Effector memory CD8-positive, alpha-beta T cell (primary cell): ENCODE measurements around the gene CD164L2.
A peak's percentile ranks its signal among the peaks of the same experiment; 100 is the strongest.

Source experiments
- ATAC-seq: fragments of 150-1000 bp; cut with Tn5 transposase; replicated peaks from 2 replicates; pipeline ENCODE4 v1.10.0; 2021; ENCODE audit warnings: mild to moderate bottlenecking, moderate library complexity
- DNase-seq, 3 experiments: peaks; one replicate each; pipeline ENCODE4 v3.0.0; 2021
- H3K27ac Mint-ChIP-seq, 2 donors: one replicate each; pipeline ENCODE4 v1.8.0; 2022; ENCODE audit warnings: mild to moderate bottlenecking in 2 of 2, mixed read lengths in 2 of 2, moderate library complexity in 2 of 2
- H3K27me3 Mint-ChIP-seq, 2 donors: one replicate each; pipeline ENCODE4 v1.8.0; 2022; ENCODE audit warnings: mixed read lengths in 2 of 2
- H3K36me3 Mint-ChIP-seq: one replicate; pipeline ENCODE4 v1.8.0; 2022; ENCODE audit warnings: mild to moderate bottlenecking, moderate library complexity, mixed read lengths; ENCODE audit not compliant: insufficient read depth
- H3K4me1 Mint-ChIP-seq, 2 donors: one replicate each; pipeline ENCODE4 v1.8.0; 2022; ENCODE audit warnings: low read depth in 2 of 2, mixed read lengths in 2 of 2
- H3K4me3 Mint-ChIP-seq, 2 donors: one replicate each; pipeline ENCODE4 v1.8.0; 2022; ENCODE audit warnings: mild to moderate bottlenecking in 2 of 2, mixed read lengths in 2 of 2, moderate library complexity in 2 of 2
- H3K9me3 Mint-ChIP-seq, 2 donors: one replicate each; pipeline ENCODE4 v1.8.0; 2022; ENCODE audit warnings: mixed read lengths in 2 of 2

CD164L2 gene

GRCh38 chr1:27336756-27337155, 46.4 kb downstream of the CD164L2 start:
- peaks cover 38 to 40% of the 10 kb centered on the region in 2 donors for H3K4me1 Mint-ChIP-seq
- H3K36me3 Mint-ChIP-seq: peaks cover 17% of the 10 kb centered on the region
- peak overlapping the region; percentile 15 to 54 for H3K27ac Mint-ChIP-seq
- ATAC-seq (no peak), DNase-seq (no peak)
- no peaks in the 10 kb centered on the region for H3K27me3 Mint-ChIP-seq
- H3K9me3 Mint-ChIP-seq: no peaks in the 10 kb centered on the region
- no peak overlapping the region for H3K4me3 Mint-ChIP-seq

- Mint-ChIP-seq H3K4me1 (peaks cover 29 to 34% of the 10 kb centered on the region in 2 donors), H3K36me3 (peaks cover 18% of the 10 kb centered on the region), H3K4me3 (no peak overlapping the region), H3K9me3 (no peaks in the 10 kb centered on the region), H3K27ac (peak overlapping the region in 1 of 2 donors; percentile 57), H3K27me3 (no peaks in the 10 kb centered on the region)
- ATAC-seq: no peak
- no peak for DNase-seq
These were observed 47.4 kb downstream of the CD164L2 start for GRCh38 chr1:27335506-27336422.

- Mint-ChIP-seq H3K4me3 (no peak overlapping the region), H3K27ac (no peak overlapping the region), H3K9me3 (no peaks in the 10 kb centered on the region), H3K4me1 (peaks cover 17 to 30% of the 10 kb centered on the region in 2 donors), H3K27me3 (no peaks in the 10 kb centered on the region), H3K36me3 (peaks cover 23% of the 10 kb centered on the region)
- no peak for DNase-seq
- ATAC-seq: no peak
These were observed 49.3 kb downstream of the CD164L2 start for GRCh38 chr1:27333717-27334279.

GRCh38 chr1:27332536-27333281, 50.4 kb downstream of the CD164L2 start:
- Mint-ChIP-seq H3K4me3 (peak overlapping the region in 1 of 2 donors; percentile 17), H3K36me3 (peaks cover 25% of the 10 kb centered on the region), H3K27me3 (no peaks in the 10 kb centered on the region), H3K9me3 (no peaks in the 10 kb centered on the region), H3K4me1 (peaks cover 24 to 39% of the 10 kb centered on the region in 2 donors), H3K27ac (peak overlapping the region; percentile 54 to 74)
- DNase-seq (peak; percentile 56 to 62 (median 59)), ATAC-seq (peak; percentile 93)

GRCh38 chr1:27331922-27332321, 51.2 kb downstream of the CD164L2 start:
- Mint-ChIP-seq H3K4me3 (no peak overlapping the region), H3K36me3 (peaks cover 24% of the 10 kb centered on the region)

GRCh38 chr1:27331426-27331825, 51.7 kb downstream of the CD164L2 start:
- H3K9me3 Mint-ChIP-seq: no peaks in the 10 kb centered on the region
- H3K27ac Mint-ChIP-seq: peak overlapping the region in 1 of 2 donors; percentile 54
- no peak for ATAC-seq
- H3K4me3 Mint-ChIP-seq: no peak overlapping the region
- peaks cover 28 to 50% of the 10 kb centered on the region in 2 donors for H3K4me1 Mint-ChIP-seq
- no peaks in the 10 kb centered on the region for H3K27me3 Mint-ChIP-seq
- no peak for DNase-seq
- peaks cover 24% of the 10 kb centered on the region for H3K36me3 Mint-ChIP-seq

More at GRCh38 chr1:27331922-27332321, 51.2 kb downstream of the CD164L2 start:
- H3K9me3 Mint-ChIP-seq: no peaks in the 10 kb centered on the region
- H3K4me1 Mint-ChIP-seq: peaks cover 25 to 45% of the 10 kb centered on the region in 2 donors
- no peak for ATAC-seq
- no peak for DNase-seq
- no peaks in the 10 kb centered on the region for H3K27me3 Mint-ChIP-seq
- H3K27ac Mint-ChIP-seq: peak overlapping the region in 1 of 2 donors; percentile 54

GRCh38 chr1:27330786-27331185, 52.3 kb downstream of the CD164L2 start:
- Mint-ChIP-seq H3K9me3 (no peaks in the 10 kb centered on the region), H3K27me3 (no peaks in the 10 kb centered on the region), H3K36me3 (peaks cover 22% of the 10 kb centered on the region), H3K4me3 (no peak overlapping the region), H3K27ac (peak overlapping the region in 1 of 2 donors; percentile 54), H3K4me1 (peaks cover 32 to 56% of the 10 kb centered on the region in 2 donors)
- DNase-seq (no peak), ATAC-seq (no peak)
